ENCODE results near the gene TRMT13. TPM values are rescaled to one million over a fixed set of nuclear protein-coding genes. Genes with fewer than 3 reads are reported as not detected.
"Not testable (repeated sequence)": the region's sequence is repeated elsewhere in the genome, so short reads cannot be mapped to it uniquely, and the experiment has no call there.

The TRMT13 gene
- total RNA-seq, 2 experiments from 2014 or later = 18.6 to 19.6 TPM

- Mint-ChIP-seq H3K9me3 (no peaks in the 10 kb centered on the region), H3K4me1 (no peaks in the 10 kb centered on the region), H3K27ac (no peak overlapping the region), H3K27me3 (no peaks in the 10 kb centered on the region), H3K4me3 (no peak overlapping the region), H3K36me3 (peaks cover 7% of the 10 kb centered on the region)
- no peak for DNase-seq
These were observed 55.7 kb downstream of the TRMT13 start for GRCh38 chr1:100188617-100189016.

GRCh38 chr1:100198596-100198995 lies 65.6 kb downstream of the TRMT13 start:
- DNase-seq = no peak
- Mint-ChIP-seq H3K36me3 (peaks cover 43% of the 10 kb centered on the region), H3K9me3 (no peaks in the 10 kb centered on the region), H3K4me3 (no peak overlapping the region), H3K4me1 (no peaks in the 10 kb centered on the region), H3K27me3 (no peaks in the 10 kb centered on the region), H3K27ac (no peak overlapping the region)

- not testable (repeated sequence) for DNase-seq, H3K4me3 Mint-ChIP-seq, H3K27ac Mint-ChIP-seq, H3K9me3 Mint-ChIP-seq, H3K27me3 Mint-ChIP-seq, H3K4me1 Mint-ChIP-seq
- peaks cover 57% of the 10 kb centered on the region for H3K36me3 Mint-ChIP-seq
These were observed 67.1 kb downstream of the TRMT13 start for GRCh38 chr1:100200060-100200459.

Other genes starting within 250 kb of the TRMT13 start
- 10 to 100 TPM; 14.0 to 15.8 TPM for gene SLC35A3, start 163.2 kb upstream of the TRMT13 start, total RNA-seq
- gene SASS6, start 233 bp upstream of the TRMT13 start, total RNA-seq = 10 to 100 TPM; 15.7 TPM
- under 1 TPM; 0.40 to 0.72 TPM for gene LRRC39, start 45.1 kb downstream of the TRMT13 start, total RNA-seq
- gene DBT, start 116.7 kb downstream of the TRMT13 start, total RNA-seq = 10 to 100 TPM; 12.1 to 12.9 TPM
- 10 to 100 TPM; 49.4 to 50.4 TPM for gene RTCA, start 133.1 kb downstream of the TRMT13 start, total RNA-seq
- 10 to 100 TPM in 1 of 2 experiments, 1 to 10 TPM in 1; 9.5 to 11.2 TPM for gene CDC14A, start 219.3 kb downstream of the TRMT13 start, total RNA-seq